NCI-H2196 (cell line): Measurements from ENCODE around the gene PFDN2.

ENCODE experiments used
- DNase-seq: peaks from one replicate; lab custom pipeline; 2025; ENCODE audit not compliant: unreplicated experiment; lab: John Stamatoyannopoulos, UW

PFDN2 gene

DNA sequence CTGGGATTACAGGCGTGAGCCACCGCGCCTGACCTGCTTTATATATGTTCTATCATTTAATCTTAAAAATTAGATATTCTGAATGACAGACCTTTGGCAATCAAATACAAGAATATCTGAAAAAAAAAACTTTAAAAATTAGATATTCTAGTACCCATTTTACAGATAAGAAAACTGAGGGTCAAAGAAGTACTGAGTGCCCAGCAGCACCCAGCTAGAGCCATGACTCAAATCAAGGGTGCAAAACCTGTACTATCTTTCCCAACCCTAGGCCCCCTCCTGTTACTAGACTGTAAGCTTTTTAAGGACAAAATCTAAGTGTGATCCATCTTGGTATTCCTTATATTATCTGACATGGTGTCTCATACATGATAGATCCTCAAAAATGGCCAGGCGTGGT, 56.4 kb downstream of the PFDN2 start:
- no peak for DNase-seq

DNA sequence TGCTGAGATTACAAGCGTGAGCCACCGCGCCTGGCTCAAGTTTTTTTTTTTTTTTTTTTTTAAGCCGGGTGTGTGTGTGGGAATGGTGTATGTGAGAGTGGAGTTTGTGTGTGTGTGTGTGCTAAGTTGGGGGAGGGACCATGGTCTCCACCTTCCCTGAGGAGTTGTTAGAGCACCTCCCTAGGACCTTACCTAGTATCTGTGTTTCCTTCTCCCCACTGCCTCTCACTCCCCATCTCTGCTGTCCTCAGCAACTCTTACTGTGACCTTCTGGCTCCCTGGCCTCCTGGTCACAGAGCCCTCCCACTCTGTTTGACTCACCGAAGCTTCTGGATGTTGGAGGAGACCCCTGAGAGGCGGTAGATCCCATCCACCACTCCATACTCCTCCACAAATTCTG, 58.5 kb downstream of the PFDN2 start:
- no peak for DNase-seq

DNA sequence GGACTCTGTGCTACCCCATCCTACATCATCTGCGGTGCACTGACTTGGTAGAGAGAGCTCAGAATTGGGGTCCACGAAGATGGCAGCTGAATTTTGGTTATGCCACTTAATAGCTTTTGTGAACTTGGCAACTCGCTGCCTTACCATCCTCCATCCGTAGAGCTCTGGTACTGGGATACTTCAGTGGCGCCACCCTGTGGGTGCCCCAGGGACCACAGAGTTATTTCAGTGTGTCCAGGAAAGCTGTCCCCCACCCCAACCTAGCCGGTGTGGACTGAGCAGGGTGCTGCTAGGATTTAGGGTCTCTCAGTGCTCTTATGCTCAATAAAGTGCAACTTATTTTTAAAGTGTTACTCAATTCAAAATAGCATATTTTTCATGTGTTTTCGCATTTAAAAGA, 63.0 kb downstream of the PFDN2 start:
- DNase-seq: no peak

DNA sequence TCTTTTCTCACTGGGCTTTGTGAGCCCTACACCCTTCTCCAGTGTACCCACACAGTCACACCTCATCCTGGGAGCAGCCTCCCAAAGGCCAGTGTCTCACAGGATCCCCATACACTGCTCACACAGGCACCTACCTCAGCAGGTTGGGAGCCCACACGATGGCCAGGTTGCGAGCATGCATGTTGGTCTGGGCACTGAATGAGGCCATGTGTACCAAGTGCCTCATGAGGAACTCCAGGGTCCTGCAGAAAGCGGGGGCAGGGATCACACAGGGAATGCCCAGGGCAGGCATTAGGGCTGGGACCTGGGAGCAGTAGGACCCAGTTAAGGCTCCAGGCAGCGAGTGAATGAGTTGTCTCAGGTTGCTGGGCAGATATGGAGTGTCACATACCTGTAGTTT, 63.6 kb downstream of the PFDN2 start:
- no peak for DNase-seq

DNA sequence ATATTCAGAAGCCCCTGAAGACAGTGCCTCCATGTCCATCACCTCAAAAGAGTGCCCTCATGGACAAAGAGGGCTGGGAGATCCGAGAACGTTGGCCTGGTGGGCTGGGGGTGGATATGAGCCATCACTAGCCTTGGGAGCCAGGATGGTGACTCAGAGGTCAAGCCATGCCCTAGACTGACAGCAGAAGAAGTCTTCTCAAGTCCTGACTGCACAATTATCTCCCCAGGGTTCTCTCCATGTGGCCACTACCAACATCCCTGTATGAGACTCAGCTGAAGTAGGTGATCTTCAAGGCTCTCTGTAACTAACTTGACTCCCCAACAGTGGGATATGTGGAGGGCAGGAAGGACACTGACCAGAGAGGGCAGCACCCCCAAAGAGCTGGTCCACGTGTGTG, 64.9 kb downstream of the PFDN2 start:
- no peak for DNase-seq

DNA sequence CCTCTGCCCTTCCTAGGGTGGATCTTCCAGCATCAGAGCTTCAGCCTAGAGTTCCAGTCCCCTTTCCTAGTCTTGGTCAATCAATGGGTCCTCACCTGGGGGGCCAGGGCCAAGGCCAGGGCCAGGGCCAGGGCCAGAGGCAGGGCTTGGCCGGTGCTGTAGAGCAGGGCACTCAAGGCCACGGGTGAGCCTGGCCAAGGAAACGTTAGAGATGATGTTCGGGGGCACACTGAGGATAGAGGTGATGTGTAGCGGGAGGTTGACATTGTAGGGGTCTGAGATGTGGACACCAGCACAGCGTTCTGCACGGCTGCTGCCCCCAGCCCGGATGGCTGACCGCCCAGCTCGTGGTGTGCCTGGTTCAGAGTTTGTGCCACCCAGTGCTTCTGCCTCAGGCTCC, 66.6 kb downstream of the PFDN2 start:
- DNase-seq: no peak
